ENCODE results near the gene CDC5L. TPM values are rescaled to one million over a fixed set of nuclear protein-coding genes. Genes with fewer than 3 reads are reported as not detected.

CDC5L gene
- total RNA-seq, 1 donor from 2014 or later: 16.5 TPM

DNA sequence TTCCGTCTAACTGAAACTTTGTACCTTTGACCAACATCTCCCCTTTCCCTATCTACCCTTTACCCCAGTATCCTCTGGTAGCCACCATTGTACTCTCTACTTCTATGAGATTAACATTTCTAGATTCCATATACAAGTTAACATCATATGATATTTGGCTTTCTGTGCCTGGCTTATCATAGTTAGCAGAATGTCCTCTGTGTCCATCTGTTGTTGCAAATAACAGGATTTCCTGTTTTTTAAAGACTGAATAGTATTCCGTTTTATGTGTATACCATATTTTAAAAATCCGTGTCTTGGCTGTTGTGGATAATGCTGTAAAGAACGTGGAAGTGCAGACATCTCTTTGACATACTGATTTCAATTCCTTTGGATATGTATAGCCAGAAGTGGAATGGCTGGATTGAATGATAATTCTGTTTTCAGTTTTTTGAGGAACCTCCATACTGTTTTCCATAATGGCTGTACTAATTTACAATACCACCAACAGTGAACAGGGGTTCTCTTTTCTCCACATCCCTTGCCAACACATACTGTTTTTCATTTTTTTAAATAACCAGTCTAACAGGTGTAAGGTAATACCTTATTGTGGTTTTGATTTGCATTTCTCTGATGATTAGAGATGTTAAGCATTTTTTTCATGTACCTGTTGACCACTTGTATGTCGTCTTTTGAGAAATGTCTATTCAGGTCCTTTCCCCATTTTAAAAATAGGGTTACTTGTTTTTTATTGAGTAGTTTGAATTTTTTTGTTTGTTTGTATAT is 53.8 kb downstream of the CDC5L start:
- intact Hi-C loops (cut with DNase I): no loop called here
- TF ChIP-seq POLR2AphosphoS5 (IDR thresholded peaks at IDR 0.05; ENCODE audit: insufficient read depth in 1 of 2, low read depth in 1 of 2) (no peak), POLR2A (IDR thresholded peaks at IDR 0.05) (no peak)
- TF ChIP-seq, protein P1, sequence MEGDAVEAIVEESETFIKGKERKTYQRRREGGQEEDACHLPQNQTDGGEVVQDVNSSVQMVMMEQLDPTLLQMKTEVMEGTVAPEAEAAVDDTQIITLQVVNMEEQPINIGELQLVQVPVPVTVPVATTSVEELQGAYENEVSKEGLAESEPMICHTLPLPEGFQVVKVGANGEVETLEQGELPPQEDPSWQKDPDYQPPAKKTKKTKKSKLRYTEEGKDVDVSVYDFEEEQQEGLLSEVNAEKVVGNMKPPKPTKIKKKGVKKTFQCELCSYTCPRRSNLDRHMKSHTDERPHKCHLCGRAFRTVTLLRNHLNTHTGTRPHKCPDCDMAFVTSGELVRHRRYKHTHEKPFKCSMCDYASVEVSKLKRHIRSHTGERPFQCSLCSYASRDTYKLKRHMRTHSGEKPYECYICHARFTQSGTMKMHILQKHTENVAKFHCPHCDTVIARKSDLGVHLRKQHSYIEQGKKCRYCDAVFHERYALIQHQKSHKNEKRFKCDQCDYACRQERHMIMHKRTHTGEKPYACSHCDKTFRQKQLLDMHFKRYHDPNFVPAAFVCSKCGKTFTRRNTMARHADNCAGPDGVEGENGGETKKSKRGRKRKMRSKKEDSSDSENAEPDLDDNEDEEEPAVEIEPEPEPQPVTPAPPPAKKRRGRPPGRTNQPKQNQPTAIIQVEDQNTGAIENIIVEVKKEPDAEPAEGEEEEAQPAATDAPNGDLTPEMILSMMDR (IDR thresholded peaks at IDR 0.05): no peak
- Histone ChIP-seq H3K36me3 (peaks cover 0 to 22% of the 10 kb centered on the region in 2 donors), H3K27me3 (no peaks in the 10 kb centered on the region), H3K27ac (no peak overlapping the region), H3K4me1 (no peaks in the 10 kb centered on the region), H3K9me3 (peaks cover 8% of the 10 kb centered on the region), H3K4me3 (no peak overlapping the region)
- DNase-seq (ENCODE audit: extremely low spot score in 2 of 2): no peak

DNA sequence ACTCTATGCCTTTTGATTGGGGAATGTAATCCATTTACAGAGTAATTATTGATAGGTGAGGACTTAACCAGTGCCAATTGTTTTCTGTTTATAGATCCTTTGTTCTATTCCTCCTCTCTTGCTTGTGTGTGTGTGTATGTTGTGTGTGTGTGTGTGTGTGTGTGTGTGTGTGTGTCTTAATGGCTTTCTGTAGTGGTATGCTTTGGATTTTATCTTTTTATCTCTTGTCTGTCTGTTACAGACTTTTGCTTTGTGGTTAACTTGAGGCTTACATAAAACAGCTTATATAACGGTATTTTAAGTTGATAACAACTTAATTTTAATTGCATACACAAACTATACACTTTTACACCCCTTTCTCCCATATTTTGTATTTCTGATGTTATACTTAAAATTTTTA is 54.7 kb downstream of the CDC5L start:
- no peak overlapping the region for H3K27ac ChIP-seq
- no peak overlapping the region for H3K4me3 ChIP-seq
- no peaks in the 10 kb centered on the region for H3K27me3 ChIP-seq
- no peak for DNase-seq (ENCODE audit: extremely low spot score in 2 of 2)
- intact Hi-C loops (cut with DNase I): no loop called here
- no peaks in the 10 kb centered on the region for H3K4me1 ChIP-seq
- H3K9me3 ChIP-seq: peaks cover 8% of the 10 kb centered on the region
- peaks cover 0 to 30% of the 10 kb centered on the region in 2 donors for H3K36me3 ChIP-seq
- TF ChIP-seq, protein P1 (IDR thresholded peaks at IDR 0.05): no peak
- TF ChIP-seq POLR2A (IDR thresholded peaks at IDR 0.05) (no peak), POLR2AphosphoS5 (IDR thresholded peaks at IDR 0.05; ENCODE audit: insufficient read depth in 1 of 2, low read depth in 1 of 2) (no peak)

DNA sequence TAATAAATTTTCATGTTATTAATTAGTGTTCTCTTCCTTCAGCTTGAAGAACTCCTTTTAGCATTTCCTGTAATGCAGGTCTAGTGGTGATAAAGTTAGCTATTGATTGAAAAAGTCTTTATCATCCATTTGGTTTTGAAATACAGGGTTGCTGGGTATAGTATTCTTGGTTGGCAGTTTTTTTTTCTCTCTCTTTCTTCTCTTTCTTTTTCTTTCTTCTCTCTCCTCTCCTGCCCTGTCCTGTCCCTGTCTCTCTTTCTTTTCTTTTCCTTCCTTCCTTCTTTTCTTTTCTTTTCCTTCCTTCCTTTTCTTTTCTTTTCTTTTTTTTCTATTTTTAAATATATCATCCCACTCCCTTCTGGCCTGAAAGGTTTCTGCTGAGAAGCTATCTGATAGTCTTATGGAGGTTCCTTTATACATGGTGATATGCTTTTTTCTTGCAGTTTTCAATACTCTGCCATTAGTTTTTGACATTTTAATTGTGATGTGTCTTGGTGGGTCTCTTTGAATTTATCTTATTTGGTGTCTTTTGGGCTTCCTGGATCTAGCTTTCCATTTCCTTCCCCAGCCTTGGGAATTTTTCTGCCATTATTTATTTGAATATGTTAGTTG is 55.4 kb downstream of the CDC5L start:
- TF ChIP-seq POLR2A (IDR thresholded peaks at IDR 0.05) (no peak), POLR2AphosphoS5 (IDR thresholded peaks at IDR 0.05; ENCODE audit: insufficient read depth in 1 of 2, low read depth in 1 of 2) (no peak)
- TF ChIP-seq, protein P1 (IDR thresholded peaks at IDR 0.05): no peak
- Histone ChIP-seq H3K27ac (no peak overlapping the region), H3K9me3 (peaks cover 8% of the 10 kb centered on the region), H3K36me3 (peaks cover 0 to 36% of the 10 kb centered on the region in 2 donors), H3K4me3 (no peak overlapping the region), H3K4me1 (no peaks in the 10 kb centered on the region), H3K27me3 (no peaks in the 10 kb centered on the region)
- no peak for DNase-seq (ENCODE audit: extremely low spot score in 2 of 2)
- intact Hi-C loops (cut with DNase I): no loop called here

DNA sequence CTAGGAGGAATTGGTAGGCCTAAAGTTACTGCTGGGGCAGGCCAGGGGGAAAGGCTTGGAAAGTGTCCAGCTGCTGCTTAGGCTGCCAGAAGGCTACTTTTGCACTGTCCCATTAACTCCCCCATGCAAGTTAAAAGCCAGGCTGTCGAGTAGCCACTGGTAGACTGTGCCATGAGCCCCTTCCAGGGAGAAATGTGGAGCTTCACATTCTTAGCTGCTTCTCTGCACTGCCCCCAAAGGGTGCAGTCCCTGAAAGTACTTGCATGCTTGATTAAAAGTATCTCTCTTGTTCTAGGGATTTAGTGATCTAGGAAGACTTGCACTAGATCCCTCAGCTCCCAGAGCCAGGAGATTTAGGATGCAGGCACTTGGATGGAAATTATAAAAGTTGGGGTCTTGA is 57.3 kb downstream of the CDC5L start:
- no peak for DNase-seq (ENCODE audit: extremely low spot score in 2 of 2)
- Histone ChIP-seq H3K36me3 (peaks cover 0 to 40% of the 10 kb centered on the region in 2 donors), H3K27ac (no peak overlapping the region), H3K27me3 (no peaks in the 10 kb centered on the region), H3K4me1 (no peaks in the 10 kb centered on the region), H3K4me3 (no peak overlapping the region), H3K9me3 (peaks cover 8% of the 10 kb centered on the region)
- TF ChIP-seq POLR2AphosphoS5 (IDR thresholded peaks at IDR 0.05; ENCODE audit: insufficient read depth in 1 of 2, low read depth in 1 of 2) (no peak), POLR2A (IDR thresholded peaks at IDR 0.05) (no peak)
- TF ChIP-seq, protein P1 (IDR thresholded peaks at IDR 0.05): no peak
- intact Hi-C loops (cut with DNase I): no loop called here
